ENCODE results near the gene COL4A1.

COL4A1 gene

DNA sequence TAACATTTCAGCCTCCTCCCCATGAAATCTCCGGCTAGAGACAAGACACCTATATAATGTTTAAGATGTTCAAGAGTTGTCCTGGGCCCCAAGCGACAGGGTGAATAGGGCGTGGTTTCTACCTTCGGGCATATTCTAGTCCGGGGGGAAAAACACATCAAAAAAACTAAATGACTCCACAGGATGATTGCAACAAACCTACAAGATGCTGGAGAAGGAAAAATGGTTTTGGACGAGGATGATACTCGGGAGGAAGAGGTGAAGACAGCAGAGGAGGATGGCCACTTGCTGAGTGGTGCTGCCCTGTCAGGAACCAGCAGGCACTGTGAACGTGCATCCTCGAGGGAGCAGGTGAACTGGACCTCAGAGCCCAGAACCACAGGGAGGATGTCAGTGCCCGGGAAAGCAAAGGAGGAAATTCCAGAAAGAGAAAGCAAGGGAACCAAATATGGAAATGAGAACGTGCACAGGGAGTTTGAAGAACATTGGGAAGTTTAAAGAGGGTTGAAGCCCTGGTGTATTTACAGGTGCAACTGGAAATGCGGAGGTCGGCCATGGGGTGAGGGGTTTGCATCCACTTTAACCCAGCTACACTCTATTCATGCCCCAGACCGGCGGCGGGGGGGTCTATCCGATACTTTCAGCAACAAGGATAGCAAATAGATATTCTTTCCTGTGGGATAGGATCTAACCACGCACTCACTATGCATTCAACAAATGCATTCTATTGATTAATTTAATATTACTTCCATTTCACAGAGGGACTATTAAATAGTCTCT, 50.6 kb downstream of the COL4A1 start:
- DNase-seq = no peak

DNA sequence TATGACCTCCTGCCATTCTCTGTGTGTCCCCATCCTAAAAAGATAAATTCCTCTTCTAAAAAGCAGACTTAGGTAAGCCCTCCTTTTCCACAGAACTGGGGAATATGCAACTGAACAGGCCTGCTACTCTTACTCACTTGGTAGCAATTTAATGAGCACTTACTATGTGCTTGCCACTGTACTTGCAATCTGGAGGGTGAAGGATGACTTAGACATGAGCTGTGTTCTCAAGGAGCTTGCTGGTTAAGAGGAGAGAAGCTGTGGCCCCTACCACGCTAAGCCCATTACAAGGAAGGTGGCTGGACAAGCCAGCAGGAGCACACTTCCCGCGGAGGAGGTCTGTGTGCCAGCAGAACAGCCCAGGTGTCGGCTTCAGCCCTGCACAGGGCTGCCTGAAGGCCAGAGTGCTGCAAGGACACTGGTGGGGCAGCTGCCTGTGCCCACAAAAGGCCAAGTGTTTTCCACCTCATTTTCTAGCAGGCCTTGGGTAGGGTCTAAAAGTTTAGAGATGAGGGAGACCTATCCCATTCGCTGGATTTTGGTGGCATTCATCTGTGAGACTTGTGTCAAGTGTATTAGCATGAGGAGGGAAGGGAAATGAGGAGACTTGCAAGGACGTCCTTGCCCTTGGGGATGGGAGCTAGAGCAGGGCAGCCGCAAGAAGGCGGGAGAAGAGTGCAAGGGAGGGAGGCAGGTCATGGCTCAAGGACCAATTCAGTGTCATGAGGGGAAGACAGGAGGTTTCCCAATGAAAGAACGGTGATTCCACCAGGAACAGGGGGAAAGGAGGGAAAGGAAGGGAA, 52.0 kb downstream of the COL4A1 start:
- DNase-seq = no peak

DNA sequence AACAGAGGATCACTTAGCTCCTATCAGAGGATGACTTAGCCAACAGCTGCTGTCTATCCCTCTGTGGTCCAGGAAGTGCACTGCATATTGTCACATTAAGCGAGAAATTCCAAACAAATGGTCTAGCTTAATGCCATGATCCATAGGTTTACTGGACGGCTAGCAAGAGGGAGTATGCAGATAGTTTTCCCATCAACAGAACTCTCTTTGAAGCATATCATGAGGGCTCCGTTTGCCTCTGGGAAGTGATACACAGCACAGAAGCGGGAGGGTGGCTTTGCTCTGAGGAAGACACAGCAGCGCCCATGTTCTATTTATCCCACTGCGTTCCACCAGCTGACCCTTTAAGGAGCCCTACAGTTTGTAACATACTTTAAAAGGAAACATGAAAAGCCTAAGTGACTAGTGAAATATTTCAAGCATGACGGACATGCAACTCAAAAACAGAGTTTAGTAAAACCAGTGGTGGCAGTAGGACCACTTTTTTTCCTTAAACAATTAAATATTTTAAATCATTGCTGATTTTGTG, 52.7 kb downstream of the COL4A1 start:
- DNase-seq = no peak

DNA sequence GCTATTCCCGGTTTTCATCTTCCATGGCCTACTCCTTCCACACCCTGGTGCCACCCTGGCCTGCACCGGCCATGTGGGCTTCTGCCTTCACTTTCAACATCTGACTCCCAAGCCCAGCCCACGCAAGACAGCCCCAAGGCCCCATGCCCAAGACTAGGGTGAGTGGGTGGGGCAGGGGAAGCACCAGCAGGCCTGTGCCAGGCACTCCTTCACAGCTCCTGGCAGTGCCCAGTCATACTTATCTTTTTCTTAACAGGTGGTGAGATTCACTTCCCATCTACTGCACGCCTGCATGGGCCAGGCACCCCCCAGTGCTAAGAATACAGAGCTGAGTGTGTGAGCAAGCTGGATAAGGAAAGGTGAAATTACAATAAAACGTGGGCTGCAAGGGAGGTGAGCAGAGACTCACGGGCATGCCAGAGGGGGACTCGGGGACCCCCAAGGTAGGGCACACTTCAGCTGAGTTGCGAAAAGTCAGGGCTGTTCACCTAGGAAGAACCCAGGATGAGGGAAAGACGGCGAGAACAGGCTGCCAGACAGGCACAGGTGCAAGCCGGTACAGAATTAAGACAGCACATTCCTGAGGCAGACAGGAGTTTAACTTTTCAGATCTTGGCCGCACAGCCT, 55.7 kb downstream of the COL4A1 start:
- no peak for DNase-seq

DNA sequence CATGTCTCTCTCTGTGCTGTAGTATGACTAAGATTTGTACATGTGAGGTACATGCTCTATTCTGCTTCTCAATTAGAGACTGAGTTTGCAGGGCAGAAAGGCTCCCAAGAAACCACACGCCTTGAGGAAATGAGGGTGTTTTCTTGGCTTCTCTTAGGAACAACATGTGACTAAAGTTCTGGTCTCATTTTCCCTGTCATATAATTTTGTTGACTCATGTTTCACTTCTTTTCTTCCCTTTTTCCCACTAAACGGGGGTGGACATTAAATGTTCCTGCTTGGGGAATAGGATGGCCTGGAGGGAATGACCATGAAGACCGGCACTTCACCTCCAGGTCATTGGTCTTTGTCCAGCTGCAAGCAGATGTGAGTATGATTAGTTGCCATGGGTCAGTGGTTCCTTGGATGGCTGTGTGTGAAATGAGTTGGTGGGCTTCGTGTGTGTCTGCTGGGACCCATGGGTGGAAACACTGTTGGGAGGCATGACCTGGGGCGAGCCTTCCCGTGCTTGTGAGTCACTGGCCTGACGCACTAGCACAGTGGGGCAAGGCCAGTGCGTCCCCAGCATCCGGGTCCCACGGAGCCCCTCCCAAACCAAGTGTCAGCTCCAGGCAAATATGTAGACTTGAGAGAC, 56.6 kb downstream of the COL4A1 start:
- DNase-seq = no peak

DNA sequence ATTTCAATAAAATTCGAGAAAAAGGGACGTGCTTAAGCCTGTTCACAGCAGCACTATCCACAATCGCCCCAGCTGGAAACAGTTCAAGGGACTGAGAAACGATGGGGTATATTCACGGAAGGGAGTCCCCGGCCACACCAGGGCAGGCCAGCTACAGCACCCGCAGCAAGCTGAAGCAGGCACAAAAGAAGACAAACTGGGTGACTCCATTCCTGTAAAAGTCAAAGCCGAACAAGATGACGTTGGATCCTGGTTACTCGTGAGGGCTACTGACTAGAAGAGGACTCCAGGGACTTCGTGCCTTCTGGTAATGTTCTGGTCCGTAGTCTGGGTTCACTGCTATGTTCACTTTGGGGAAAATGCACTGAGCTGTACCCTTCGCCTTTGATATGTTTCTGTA, 57.6 kb downstream of the COL4A1 start:
- no peak for DNase-seq

DNA sequence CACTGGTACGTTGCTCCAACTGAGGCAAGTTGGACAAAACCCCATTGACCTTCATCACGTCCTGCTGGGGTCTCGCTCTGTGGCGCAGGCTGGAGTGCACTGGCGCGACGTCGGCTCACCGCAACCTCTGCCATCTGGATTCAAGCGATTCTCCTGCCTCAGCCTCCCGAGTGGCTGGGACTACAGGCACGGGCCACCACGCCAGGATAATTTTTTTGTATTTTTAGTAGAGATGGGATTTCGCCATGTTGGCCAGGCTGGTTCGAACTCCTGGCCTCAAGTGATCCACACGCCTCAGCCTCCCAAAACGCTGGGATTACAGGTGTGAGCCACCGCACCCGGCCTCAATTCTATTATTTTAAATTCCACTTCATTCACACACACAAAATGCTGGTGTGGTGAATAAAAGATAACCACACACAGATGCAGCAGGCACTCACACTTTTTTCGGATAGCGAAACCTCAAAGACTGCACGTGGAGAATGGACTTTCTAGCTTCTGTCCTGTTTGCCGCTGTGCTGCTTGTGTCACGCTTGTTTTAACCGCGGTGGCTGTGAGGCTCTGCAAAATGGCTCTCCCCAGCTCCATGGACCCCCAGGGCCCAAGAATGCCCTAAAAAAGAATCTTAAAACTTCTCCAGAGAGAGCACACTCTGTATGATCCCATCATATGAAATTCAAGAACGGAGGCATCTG, 58.4 kb downstream of the COL4A1 start:
- no peak for DNase-seq

DNA sequence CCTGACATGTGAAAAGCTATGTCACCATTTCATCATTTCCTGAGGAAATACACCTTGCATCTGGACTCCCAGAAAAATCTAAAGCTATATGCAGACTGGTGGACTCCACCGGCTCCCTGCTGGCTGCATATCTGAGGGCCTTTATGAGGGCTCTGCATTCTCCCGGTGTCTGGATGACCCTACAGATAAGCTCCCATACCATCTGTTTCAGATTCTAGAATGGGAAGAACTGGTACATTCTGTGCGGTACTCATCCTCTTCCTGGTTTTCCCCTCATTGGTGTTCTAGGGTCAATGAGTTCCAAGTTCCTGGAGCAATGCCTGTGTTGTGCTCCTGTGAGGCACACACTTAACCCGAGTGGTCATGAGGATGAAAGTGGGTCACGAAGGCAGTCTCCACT, 60.4 kb downstream of the COL4A1 start:
- no peak for DNase-seq

DNA sequence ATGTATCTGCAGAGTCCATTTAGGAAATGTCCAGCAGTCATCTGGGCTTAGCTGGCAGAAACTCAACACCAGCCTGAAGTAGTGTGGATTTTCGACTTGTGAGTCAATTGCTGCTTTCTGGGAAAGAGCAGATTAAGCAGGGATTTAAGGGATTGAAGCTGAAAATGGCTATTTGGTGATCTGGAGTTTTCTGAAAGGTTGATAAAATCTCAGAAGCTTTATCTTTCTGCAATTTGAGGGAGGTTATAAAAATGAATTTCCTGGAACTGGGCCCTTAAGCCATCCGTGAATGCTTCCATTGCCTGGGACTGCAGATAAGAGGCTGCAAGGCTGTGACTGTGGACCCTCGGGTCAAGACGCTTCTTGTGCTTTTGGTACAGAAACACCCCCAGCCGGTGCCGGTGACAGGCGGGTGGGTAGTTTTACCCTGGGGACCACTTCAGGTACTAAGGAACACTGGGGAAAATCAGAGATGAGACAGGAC, 61.5 kb downstream of the COL4A1 start:
- DNase-seq = no peak

DNA sequence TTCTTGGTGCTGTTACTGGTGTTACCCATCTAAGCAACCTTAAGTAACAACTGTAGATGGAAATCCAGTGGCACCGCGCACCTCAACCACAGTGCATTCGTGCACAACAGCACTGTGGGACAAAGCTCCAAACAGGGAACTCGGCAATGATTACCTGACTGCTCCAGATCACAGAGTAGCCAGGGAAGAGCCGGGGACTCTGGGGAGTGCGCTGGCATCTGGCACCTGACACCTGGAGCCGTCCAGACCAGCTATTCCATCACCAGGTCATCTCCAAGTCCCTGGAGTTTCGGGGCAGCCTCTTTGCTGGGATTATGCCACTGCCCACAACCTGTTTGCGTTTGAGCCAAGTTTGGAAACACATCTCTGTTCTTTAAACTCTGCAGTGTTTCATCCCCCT, 62.0 kb downstream of the COL4A1 start:
- no peak for DNase-seq

DNA sequence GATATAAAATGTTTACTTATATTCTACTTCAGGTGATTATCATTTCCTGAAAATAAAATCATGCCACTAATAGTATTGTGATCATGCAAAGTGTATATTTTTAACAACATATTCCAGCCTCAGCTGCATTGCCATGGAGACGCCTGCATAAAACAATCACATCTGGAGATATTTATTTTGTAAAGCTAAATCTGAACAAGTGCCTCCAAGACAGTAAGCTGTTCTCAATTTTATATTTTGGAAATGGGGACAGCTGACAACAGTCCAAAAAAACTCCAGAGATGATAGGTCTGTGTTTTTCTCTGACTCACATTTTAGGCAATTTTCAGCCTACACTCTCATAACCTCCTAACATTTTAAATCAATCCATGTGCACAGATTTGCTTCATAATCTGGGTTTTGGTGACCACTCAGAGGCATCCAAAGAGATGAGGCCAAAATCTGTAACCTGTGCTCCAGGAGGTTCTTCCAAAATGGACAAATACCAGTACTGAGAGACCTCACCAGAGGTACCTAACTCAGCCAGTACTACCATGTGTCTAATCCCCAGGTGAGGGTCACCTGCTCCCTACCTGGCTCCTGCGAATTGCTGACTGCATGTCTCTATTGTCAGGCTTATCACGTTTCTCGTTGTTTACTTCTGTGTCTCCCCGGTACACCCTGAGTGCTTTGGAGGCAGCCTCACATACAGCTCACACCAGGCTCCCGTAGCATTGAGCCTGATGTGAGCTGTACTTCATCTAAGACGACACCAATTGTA, 62.7 kb downstream of the COL4A1 start:
- DNase-seq = no peak

DNA sequence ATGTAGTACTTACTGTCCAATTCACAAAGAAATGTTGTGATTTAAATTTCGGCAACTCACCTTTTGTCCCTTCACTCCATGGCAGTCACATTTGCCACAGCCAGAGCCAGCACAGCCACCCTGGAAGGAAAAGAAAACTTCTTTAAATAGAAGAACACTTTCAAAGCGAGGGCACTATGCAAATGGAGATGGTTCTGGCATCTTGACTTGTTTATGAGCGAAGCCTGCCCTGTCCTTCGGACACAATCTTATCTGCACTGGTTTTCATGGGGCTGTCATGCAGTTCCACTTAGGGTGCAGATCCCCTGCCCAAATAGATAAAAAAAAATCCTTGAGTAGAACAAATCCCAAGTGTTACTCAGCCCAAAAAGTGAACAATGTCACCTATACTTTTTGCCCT, 64.3 kb downstream of the COL4A1 start:
- no peak for DNase-seq

DNA sequence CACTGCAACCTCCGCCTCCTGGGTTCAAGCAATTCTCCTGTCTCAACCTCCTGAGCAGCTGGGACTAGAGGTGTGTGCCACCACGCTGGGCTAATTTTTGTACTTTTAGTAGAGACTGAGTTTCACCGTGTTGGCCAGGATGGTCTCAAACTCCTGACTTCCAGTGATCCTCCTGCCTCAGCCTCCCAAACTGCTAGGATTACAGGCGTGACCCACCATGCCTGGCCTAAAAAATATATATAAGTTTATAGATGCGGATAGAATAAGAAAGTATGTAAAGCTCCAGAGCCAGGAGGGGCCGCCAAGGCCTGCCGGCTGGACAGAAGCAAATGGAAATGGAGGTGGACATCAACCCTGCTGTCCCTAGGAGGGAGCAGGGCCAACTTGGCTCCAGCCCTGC, 66.0 kb downstream of the COL4A1 start:
- DNase-seq = no peak

DNA sequence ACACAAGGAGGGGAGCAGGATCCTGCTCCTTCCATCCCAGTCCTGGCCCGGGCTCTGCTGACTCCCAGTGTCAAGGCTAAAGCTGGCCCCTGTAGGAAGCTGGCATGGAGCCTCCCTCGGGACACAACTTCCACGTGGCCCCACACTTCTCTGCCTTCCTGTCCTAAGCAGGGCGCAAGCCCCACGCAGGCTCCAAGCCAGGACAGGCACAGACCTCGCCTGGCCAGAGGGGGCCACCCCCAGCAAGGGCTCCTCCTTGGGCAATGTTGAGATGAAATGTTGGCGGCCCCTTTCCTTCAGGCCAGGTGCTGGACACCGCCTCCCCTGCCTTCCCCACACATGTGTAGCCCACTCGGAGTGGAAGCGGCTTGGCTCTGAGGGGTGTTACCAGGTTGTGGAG, 66.6 kb downstream of the COL4A1 start:
- DNase-seq = no peak

DNA sequence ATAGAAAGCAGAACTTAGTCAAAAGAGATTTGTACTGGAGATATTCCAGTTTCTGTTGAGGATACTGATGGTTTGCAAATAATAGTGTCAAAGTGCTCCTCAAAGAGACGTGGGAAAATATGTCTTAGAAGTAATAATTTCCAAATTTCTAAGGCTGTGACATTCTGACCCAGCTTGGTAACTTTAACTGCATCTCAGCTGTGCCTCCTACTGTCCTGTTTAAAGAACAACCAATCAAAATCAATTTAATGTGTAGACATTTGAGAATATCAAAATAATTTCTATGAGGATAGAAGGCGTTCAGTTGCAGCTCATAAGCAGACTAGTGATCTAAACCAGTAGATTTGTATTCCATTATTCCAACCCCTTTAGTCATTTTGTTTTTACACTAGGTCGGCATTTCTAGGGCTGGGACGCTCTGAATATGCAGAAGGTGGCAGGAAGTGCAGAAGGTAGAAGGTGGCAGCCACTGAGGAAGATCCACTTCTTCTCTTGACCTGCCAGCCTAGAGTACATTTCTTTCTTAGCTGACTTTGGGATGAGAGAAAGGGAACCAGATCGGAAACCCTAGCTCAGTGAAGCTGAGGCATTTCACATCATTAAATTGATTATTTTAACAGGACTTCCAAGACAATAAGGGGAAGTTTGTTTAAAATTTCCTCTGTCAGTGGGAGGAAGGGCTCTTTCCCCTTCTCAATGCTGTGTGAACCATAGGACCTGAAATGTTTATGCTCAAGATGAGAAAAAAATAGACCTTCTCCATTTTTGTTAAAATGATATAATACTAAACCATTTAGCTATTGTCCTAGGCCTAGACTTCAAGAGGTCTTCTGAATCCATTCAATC, 67.5 kb downstream of the COL4A1 start:
- no peak for DNase-seq

DNA sequence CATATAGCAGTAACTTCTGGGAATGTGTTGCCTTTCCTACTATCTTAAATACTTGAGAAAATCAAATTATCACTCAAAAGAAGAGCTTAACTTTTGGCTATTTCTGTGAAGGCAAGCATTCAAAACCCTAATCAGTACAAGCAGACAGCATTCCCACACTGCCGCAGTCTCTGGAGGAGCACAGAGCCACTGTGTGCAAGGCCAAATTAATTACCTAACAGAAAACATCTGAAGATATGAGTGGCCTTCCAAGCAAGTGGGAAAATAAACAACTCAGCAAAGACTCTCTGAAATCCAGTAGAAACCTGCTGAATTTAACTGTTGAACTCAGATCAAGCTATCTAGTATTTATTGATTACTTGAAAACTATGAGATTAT, 68.2 kb downstream of the COL4A1 start:
- no peak for DNase-seq

DNA sequence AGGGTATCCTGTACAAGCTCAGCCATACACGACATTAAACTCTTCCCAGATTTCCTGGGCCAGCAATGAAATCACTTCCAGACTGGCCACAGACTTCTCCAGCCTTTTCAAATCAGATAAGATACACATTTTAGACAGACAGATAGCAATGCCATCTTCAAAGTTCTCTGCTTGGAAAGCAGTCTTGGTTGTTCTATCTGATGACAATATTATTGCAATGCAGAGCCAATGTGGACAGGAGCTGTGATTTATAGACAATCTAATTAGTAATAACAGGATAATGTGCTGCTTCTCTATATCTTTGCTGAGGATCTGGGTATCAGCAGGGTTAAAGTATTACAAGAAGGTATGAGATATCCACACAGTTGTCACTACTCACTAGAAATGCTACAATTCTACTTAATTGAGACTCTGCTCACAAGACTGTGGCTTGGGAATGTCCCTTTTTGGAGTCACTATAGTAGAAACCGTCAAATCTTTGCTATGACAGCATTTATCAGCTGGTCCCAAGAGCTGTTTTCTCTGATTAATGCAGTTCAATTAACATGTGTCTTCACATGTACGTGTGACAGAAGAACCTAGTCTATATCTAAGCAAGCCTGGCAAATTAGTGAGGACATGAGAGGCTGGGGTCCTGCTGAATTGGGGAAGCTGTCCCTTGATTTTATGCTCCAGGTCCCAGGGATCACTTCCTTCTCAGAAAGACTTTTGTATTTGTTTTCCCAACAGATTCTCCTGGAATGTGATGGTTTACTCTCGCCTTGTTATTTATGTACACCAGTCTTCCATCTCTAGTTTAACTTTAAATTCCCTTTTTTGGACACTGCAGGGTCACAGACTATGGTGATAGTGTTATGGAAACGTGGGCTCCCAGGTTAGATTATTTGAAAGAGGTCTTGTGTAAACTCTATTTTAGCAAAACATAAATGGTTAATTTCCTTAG, 68.8 kb downstream of the COL4A1 start:
- DNase-seq = no peak

DNA sequence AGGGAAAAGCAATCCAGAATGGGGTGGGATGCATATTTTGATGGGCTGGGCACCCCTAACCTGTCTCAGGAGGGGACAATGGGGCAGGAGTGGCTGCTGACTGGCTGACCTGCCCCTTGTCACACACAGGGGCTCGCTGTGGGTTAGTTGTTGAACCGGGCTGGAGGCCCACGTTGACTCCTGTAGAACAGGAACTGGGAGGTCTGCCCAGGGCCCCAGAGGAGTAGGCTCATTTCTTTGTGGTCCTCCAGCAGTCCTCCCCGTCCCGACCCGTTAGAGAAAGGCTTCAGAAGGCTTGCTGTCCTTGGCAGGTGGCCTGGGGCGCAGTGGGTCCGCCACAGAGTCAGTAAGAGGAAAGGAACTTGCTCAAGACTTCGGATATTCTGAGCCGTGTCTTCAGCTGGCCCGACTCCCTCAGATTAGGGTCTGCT, 70.1 kb downstream of the COL4A1 start:
- no peak for DNase-seq

DNA sequence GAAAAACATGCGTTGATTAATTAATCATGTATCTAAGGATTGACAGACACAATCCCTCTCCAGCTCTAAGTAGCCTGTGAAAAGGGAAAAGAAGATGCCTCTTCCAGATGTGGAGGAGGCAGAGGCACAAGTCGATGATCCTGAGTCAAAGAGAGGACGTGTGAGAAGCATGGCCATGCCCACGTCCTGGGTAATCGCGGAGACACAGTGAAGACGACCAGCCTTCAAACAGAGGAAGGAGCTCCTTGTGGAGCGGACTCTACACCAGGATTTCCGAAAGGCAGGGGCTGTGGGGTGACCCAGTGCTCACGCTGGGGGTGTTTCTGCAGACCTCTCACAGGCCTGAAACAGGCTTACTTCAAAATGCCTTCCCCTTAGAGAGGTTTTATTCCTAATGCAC, 70.5 kb downstream of the COL4A1 start:
- DNase-seq = no peak

DNA sequence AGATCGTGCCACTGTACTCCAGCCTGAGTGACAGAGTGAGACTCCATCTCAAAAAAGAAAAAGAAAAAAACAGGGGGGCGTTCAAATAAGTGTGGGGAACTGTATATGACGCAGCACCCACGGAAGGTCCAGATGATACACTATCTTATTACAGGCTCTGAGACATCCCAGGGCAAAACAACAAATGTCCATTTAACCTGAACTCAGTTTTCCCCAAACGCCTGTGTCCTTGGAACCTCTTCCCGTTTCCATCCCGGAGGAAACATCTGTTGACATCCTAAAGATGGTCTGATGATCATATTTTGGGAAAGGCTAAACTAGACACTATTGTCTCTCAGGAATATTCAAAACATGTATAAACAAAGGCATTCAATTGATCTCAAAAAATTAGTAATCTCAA, 72.4 kb downstream of the COL4A1 start:
- no peak for DNase-seq

All from SIG-M5 (cell line).